HG03565 (cell line): Measurements from ENCODE around the gene TKFC.

Source experiments
- ATAC-seq: cut with Tn5 transposase; IDR thresholded peaks from one replicate; pipeline ENCODE4 v1.9.1; 2021; ENCODE audit warnings: mild to moderate bottlenecking, moderate library complexity; ENCODE audit not compliant: unreplicated experiment

TKFC gene

GRCh38 chr11:61343792-61344745 lies 11.0 kb downstream of the TKFC start:
- ATAC-seq, result no peak

GRCh38 chr11:61345170-61345610 lies 12.2 kb downstream of the TKFC start:
- ATAC-seq, result no peak

GRCh38 chr11:61345954-61346843 lies 13.2 kb downstream of the TKFC start:
- ATAC-seq, result no peak

- ATAC-seq, result no peak
Observed at GRCh38 chr11:61347916-61348461, 15.0 kb downstream of the TKFC start.

- ATAC-seq, result no peak
Observed at GRCh38 chr11:61349189-61349751, 16.2 kb downstream of the TKFC start.

- no peak for ATAC-seq
Observed at GRCh38 chr11:61349916-61350315, 16.9 kb downstream of the TKFC start.

GRCh38 chr11:61350336-61350735 lies 17.3 kb downstream of the TKFC start:
- ATAC-seq, result no peak

GRCh38 chr11:61350803-61351202 lies 17.8 kb downstream of the TKFC start:
- ATAC-seq, result no peak

- no peak for ATAC-seq
Observed at GRCh38 chr11:61352038-61352437, 19.0 kb downstream of the TKFC start.

GRCh38 chr11:61353131-61354067 lies 20.4 kb downstream of the TKFC start:
- no peak for ATAC-seq

- ATAC-seq, result no peak
Observed at GRCh38 chr11:61354208-61354607, 21.2 kb downstream of the TKFC start.

- no peak for ATAC-seq
Observed at GRCh38 chr11:61356706-61357105, 23.7 kb downstream of the TKFC start.

- peak; percentile 28 for ATAC-seq
Observed at GRCh38 chr11:61357233-61357893, 24.3 kb downstream of the TKFC start.

- no peak for ATAC-seq
Observed at GRCh38 chr11:61357894-61358239, 24.8 kb downstream of the TKFC start.

GRCh38 chr11:61358566-61358965 lies 25.5 kb downstream of the TKFC start:
- no peak for ATAC-seq

GRCh38 chr11:61359516-61359915 lies 26.5 kb downstream of the TKFC start:
- ATAC-seq, result no peak

GRCh38 chr11:61361237-61361740 lies 28.3 kb downstream of the TKFC start:
- ATAC-seq, result no peak

GRCh38 chr11:61361741-61362541 lies 28.9 kb downstream of the TKFC start, which contains the start of the genes CYB561A3 and TMEM138:
Gene CYB561A3, minus strand, starts transcription at chr11:61361882. Its CDS starts 5,169 bp downstream, at chr11:61356713.
Gene TMEM138, plus strand, starts transcription at chr11:61362374. Its CDS starts 2,017 bp downstream, at chr11:61364391.
- ATAC-seq, result peak; percentile 77
